ENCODE data around the gene GSTK1.

Gene GSTK1

DNA sequence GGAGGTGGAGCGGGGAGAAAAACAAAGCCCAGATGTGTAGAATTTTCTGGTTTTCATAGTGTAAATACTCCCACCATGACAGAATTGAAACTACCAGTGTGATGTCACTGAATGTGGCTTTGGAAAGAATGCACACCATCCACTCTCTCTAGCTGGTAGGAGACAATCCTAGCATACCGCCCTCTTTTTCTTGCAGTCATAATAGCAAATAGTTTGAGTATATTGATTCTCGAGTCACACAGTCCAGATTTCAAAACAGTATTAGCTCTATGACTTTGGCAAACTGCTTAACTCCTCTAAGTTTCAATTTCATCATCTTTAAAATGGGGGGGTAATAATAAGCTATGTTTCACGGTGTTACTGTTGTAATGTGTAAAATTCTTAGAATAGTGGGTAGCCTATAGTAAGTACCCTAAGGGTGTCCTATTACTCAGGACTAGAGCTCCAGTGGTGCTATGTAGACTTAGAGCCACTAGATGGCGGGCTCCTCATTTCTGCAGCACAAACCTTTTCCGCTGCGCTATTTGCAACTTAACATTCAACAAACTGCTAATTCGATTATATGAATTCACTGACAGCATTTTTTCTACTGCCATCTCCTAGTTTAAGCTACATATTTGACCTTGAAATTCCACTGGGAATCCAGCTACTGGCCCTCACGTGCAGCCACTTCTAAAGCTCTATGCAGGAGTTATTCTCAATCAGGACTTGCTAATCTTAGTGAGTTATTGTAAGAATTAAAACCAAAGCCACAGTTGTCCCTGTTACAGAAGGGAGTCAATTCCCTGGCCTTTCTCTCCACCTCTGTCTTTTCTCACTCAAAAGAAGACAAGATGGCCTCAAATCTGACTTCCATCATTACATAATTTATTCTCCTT, 22.7 kb upstream of the GSTK1 start:
- Histone ChIP-seq H3K4me3 (ENCODE audit: low read length) (no peak overlapping the region), H3K9me3 (ENCODE audit: control insufficient read depth, low read depth, low read length) (peaks cover 3% of the 10 kb centered on the region), H3K36me3 (ENCODE audit: control insufficient read depth, low read depth, low read length) (no peaks in the 10 kb centered on the region), H3K27ac (ENCODE audit: low read length) (no peak overlapping the region), H3K27me3 (ENCODE audit: control insufficient read depth, insufficient read depth, low read length) (peaks cover 8% of the 10 kb centered on the region), H3K4me1 (ENCODE audit: control insufficient read depth, low read depth, low read length) (no peaks in the 10 kb centered on the region), H3K9ac (ENCODE audit: low read length) (no peak overlapping the region)

DNA sequence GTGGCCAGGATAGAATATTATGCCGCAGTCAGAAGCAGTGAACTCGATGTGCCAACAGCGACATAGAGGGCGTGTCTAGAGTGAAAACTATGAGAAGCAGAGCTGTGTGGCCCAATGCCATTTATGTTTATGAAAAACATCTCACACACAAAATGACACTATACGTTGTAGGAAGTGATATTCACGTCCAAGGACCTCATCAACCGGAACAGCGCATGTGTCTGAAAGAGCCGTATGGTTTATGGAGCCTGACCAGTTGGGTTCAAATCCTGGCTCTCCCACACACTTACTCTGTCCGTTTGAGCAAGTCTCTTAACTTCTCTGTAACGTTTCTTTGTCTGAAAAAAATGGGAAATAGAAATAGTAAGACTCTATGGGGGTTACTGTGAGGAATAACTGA, 20.9 kb upstream of the GSTK1 start:
- H3K4me3 ChIP-seq (ENCODE audit: low read length), result no peak overlapping the region
- no peaks in the 10 kb centered on the region for H3K4me1 ChIP-seq (ENCODE audit: control insufficient read depth, low read depth, low read length)
- no peaks in the 10 kb centered on the region for H3K9me3 ChIP-seq (ENCODE audit: control insufficient read depth, low read depth, low read length)

DNA sequence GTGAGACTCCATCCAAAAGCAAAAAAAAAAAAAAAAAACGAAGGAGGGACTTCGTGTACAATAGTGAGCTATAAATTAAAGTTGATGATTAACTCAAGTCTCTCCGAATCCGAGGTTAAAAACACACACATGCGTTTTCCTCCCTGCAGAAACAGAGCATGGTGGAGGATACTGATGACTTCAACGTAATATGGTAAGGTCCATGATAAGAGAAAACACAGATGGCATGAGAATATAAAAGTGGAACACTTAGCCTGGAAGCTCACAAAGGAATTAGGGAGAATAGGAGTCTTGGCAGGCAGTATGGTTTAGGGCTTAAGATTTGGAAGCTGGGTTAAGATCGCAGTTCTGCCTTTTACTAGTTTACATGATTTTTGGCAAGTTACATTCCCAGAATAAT, 20.1 kb upstream of the GSTK1 start:
- H3K27ac ChIP-seq (ENCODE audit: low read length), result no peak overlapping the region

More for the DNA sequence above, 20.9 kb upstream of the GSTK1 start:
- no peaks in the 10 kb centered on the region for H3K36me3 ChIP-seq (ENCODE audit: control insufficient read depth, low read depth, low read length)
- H3K27ac ChIP-seq (ENCODE audit: low read length), result no peak overlapping the region
- peaks cover 8% of the 10 kb centered on the region for H3K27me3 ChIP-seq (ENCODE audit: control insufficient read depth, insufficient read depth, low read length)
- H3K9ac ChIP-seq (ENCODE audit: low read length), result no peak overlapping the region

DNA sequence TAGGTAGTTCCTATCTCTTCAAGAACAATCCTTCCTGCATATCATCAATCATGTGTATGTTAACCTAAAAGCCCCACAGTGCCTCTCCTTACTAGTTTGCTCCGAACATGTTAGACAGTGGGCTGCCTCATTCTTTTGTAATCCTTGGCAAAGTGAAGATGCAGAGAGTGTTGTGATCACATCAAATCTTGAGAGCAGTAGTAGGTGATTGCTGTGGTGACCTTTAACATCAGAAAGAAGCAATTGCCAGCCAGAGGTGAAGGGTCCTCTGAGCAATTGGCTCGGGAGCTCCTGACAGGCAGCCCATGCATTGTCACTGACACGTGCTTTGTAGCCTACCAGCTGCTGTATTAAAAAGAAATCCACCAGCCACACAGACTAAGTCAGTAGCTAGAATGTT, 19.6 kb upstream of the GSTK1 start:
- H3K4me1 ChIP-seq (ENCODE audit: control insufficient read depth, low read depth, low read length), result no peaks in the 10 kb centered on the region
- H3K4me3 ChIP-seq (ENCODE audit: low read length), result no peak overlapping the region
- no peaks in the 10 kb centered on the region for H3K9me3 ChIP-seq (ENCODE audit: control insufficient read depth, low read depth, low read length)
- H3K36me3 ChIP-seq (ENCODE audit: control insufficient read depth, low read depth, low read length), result no peaks in the 10 kb centered on the region
- peaks cover 8% of the 10 kb centered on the region for H3K27me3 ChIP-seq (ENCODE audit: control insufficient read depth, insufficient read depth, low read length)
- no peak overlapping the region for H3K27ac ChIP-seq (ENCODE audit: low read length)
- no peak overlapping the region for H3K9ac ChIP-seq (ENCODE audit: low read length)

More for the DNA sequence above, 20.1 kb upstream of the GSTK1 start:
- Histone ChIP-seq H3K4me3 (ENCODE audit: low read length) (no peak overlapping the region), H3K9ac (ENCODE audit: low read length) (no peak overlapping the region), H3K27me3 (ENCODE audit: control insufficient read depth, insufficient read depth, low read length) (peaks cover 8% of the 10 kb centered on the region), H3K36me3 (ENCODE audit: control insufficient read depth, low read depth, low read length) (no peaks in the 10 kb centered on the region), H3K4me1 (ENCODE audit: control insufficient read depth, low read depth, low read length) (no peaks in the 10 kb centered on the region), H3K9me3 (ENCODE audit: control insufficient read depth, low read depth, low read length) (no peaks in the 10 kb centered on the region)

DNA sequence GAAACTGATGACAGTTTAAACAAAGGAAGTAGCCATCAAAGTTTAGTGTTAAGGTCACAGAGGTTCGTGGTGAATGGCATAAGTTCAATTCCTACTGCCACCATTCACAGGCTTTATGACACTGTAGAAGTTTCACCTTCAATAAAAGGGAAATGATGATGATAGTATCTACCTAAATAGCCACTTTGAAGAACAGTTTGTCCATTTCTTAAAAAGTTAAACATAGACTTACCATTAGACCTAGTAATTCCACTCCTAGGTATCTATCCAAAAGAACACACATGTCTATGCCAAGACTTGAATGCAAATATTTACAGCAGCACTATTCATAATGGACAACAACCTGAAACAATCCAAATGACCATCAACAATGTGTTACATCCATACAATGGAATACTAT, 18.9 kb upstream of the GSTK1 start:
- peaks cover 8% of the 10 kb centered on the region for H3K27me3 ChIP-seq (ENCODE audit: control insufficient read depth, insufficient read depth, low read length)
- no peaks in the 10 kb centered on the region for H3K9me3 ChIP-seq (ENCODE audit: control insufficient read depth, low read depth, low read length)
- H3K4me1 ChIP-seq (ENCODE audit: control insufficient read depth, low read depth, low read length), result no peaks in the 10 kb centered on the region
- no peak overlapping the region for H3K27ac ChIP-seq (ENCODE audit: low read length)
- H3K36me3 ChIP-seq (ENCODE audit: control insufficient read depth, low read depth, low read length), result no peaks in the 10 kb centered on the region
- H3K9ac ChIP-seq (ENCODE audit: low read length), result no peak overlapping the region
- H3K4me3 ChIP-seq (ENCODE audit: low read length), result no peak overlapping the region

DNA sequence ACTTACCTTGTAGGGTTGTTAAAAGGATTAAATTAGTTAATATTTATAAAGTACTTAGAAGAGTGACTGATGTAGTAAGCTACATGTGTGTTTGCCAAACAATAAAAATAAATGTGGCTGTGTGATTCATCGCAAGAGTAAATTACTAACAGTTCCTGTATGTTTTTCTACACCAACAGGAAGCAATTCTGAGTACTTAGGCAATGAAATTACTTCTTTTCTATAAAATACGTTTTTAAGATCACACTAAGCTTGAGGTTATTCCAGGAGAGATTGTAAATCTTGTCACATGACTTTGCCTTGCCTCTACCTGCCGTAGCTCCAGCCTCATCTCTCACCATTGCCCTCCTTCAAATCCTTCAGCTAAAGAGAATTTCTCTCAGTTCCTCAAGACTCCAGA, 18.1 kb upstream of the GSTK1 start:
- no peak overlapping the region for H3K4me3 ChIP-seq (ENCODE audit: low read length)
- peaks cover 8% of the 10 kb centered on the region for H3K27me3 ChIP-seq (ENCODE audit: control insufficient read depth, insufficient read depth, low read length)
- no peaks in the 10 kb centered on the region for H3K9me3 ChIP-seq (ENCODE audit: control insufficient read depth, low read depth, low read length)
- H3K4me1 ChIP-seq (ENCODE audit: control insufficient read depth, low read depth, low read length), result no peaks in the 10 kb centered on the region
- no peaks in the 10 kb centered on the region for H3K36me3 ChIP-seq (ENCODE audit: control insufficient read depth, low read depth, low read length)
- H3K9ac ChIP-seq (ENCODE audit: low read length), result no peak overlapping the region
- H3K27ac ChIP-seq (ENCODE audit: low read length), result no peak overlapping the region

DNA sequence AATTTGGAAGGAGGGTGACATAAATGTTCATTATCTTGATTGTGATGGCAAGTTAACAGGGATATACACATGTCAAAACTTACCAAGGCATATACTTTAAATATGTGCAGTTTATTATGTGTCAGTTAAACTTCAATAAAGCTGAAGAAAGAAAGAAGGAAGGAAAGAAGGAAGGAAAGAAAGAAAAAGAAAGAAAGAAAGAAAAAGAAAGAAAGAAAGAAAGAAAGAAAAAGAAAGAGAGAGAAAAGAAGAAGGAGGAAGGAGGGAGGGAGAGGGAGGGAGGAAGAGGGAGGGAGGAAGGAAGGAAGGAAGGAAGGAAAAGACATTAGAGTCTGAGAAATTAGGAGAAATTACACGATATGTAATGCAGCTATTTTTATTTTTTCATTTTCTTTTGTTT, 15.9 kb upstream of the GSTK1 start:
- Histone ChIP-seq H3K27me3 (ENCODE audit: control insufficient read depth, insufficient read depth, low read length) (no peaks in the 10 kb centered on the region), H3K36me3 (ENCODE audit: control insufficient read depth, low read depth, low read length) (no peaks in the 10 kb centered on the region), H3K9ac (ENCODE audit: low read length) (no peak overlapping the region), H3K27ac (ENCODE audit: low read length) (no peak overlapping the region), H3K4me3 (ENCODE audit: low read length) (no peak overlapping the region), H3K4me1 (ENCODE audit: control insufficient read depth, low read depth, low read length) (no peaks in the 10 kb centered on the region), H3K9me3 (ENCODE audit: control insufficient read depth, low read depth, low read length) (no peaks in the 10 kb centered on the region)

DNA sequence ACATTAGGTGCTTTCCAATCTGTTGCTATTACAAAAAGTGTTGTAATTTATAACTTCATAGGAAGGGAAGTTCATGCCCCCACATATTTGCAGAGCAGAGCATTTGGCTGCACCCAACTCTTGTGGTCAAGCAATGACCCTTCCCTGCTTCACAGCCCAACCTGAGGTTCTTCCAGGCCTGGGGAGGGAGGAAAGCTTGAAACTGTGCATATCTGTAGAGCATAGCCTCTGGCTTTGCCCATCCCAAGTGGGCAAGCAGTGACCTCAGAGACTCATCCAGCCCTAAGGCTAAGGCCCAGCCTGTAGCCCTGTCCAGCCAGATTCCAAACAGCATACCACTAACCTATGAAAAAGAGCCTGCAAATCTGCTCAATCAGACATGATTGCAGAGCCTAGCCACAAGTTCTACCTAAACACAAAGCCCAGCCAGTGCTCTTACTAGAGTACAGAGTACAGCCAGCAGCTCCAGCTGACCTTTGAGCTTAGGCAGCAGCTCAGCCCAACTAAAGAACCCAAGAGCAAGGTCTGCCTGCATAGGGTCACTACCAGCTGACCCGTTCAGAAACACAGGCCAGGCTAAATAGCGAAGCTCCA, 14.4 kb upstream of the GSTK1 start:
- Histone ChIP-seq H3K9ac (ENCODE audit: low read length) (no peak overlapping the region), H3K9me3 (ENCODE audit: control insufficient read depth, low read depth, low read length) (no peaks in the 10 kb centered on the region), H3K27ac (ENCODE audit: low read length) (no peak overlapping the region), H3K36me3 (ENCODE audit: control insufficient read depth, low read depth, low read length) (no peaks in the 10 kb centered on the region), H3K27me3 (ENCODE audit: control insufficient read depth, insufficient read depth, low read length) (no peaks in the 10 kb centered on the region), H3K4me1 (ENCODE audit: control insufficient read depth, low read depth, low read length) (no peaks in the 10 kb centered on the region), H3K4me3 (ENCODE audit: low read length) (no peak overlapping the region)

DNA sequence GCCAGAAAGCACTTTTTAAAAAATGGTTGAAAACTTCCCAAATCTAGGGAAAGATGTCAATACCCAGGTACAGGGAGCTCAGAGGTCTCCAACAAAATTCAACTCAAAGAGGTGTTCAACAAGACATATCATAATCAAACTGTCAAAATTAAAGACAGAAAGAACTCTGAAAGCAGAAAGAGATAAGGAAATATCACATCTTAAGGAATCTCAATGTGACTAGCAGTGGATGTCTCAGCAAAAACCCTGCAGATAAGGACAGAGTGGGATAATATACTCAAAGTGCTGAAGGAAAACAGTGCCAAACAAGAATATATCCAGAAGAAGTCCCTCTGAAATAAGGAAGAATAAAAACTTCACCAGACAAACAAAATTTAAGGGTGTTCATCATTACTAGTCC, 13.0 kb upstream of the GSTK1 start:
- Histone ChIP-seq H3K36me3 (ENCODE audit: control insufficient read depth, low read depth, low read length) (no peaks in the 10 kb centered on the region), H3K4me3 (ENCODE audit: low read length) (no peak overlapping the region), H3K27ac (ENCODE audit: low read length) (no peak overlapping the region), H3K4me1 (ENCODE audit: control insufficient read depth, low read depth, low read length) (no peaks in the 10 kb centered on the region), H3K9ac (ENCODE audit: low read length) (no peak overlapping the region), H3K27me3 (ENCODE audit: control insufficient read depth, insufficient read depth, low read length) (no peaks in the 10 kb centered on the region), H3K9me3 (ENCODE audit: control insufficient read depth, low read depth, low read length) (no peaks in the 10 kb centered on the region)

DNA sequence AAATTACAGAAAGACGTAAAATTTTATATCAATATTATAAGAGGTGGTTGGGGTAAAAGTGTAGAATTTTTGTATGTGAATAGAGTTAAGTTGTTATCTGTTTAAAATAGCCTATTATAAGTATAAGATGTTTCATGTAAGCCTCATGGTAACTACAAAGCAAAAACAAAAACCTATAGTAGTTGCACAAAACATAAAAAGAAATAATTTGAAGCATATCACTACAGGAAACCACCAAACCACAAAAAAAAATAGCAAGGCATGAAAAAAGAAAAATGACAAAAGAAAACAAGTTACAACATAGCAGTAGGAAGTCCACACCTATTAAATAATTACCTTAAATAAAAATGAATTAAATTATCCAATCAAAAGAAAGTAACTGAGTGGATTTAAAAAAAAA, 12.4 kb upstream of the GSTK1 start:
- H3K27ac ChIP-seq (ENCODE audit: low read length), result no peak overlapping the region
- H3K27me3 ChIP-seq (ENCODE audit: control insufficient read depth, insufficient read depth, low read length), result no peaks in the 10 kb centered on the region
- H3K36me3 ChIP-seq (ENCODE audit: control insufficient read depth, low read depth, low read length), result no peaks in the 10 kb centered on the region
- H3K9me3 ChIP-seq (ENCODE audit: control insufficient read depth, low read depth, low read length), result no peaks in the 10 kb centered on the region
- H3K4me1 ChIP-seq (ENCODE audit: control insufficient read depth, low read depth, low read length), result no peaks in the 10 kb centered on the region
- no peak overlapping the region for H3K4me3 ChIP-seq (ENCODE audit: low read length)
- H3K9ac ChIP-seq (ENCODE audit: low read length), result no peak overlapping the region

DNA sequence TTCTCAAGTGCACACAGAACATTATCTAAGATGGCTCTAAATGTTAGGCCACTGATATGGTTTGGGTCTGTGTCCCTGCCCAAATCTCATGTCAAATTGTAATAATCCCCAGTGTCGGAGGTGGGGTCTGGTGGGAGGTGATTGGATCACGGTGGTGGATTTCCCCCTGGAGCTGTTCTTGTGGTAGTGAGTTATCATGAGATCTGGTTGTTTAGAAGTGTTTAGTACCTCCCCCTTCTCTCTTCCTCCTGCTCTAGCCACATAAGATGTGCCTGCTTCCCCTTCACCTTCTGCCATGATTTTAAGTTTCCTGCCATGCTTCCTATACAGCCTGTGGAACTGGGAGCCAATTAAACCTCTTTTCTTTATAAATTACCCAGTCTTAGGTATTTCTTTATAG, 11.2 kb upstream of the GSTK1 start:
- Histone ChIP-seq H3K36me3 (ENCODE audit: control insufficient read depth, low read depth, low read length) (no peaks in the 10 kb centered on the region), H3K27ac (ENCODE audit: low read length) (no peak overlapping the region), H3K9ac (ENCODE audit: low read length) (no peak overlapping the region), H3K27me3 (ENCODE audit: control insufficient read depth, insufficient read depth, low read length) (no peaks in the 10 kb centered on the region), H3K4me1 (ENCODE audit: control insufficient read depth, low read depth, low read length) (no peaks in the 10 kb centered on the region), H3K9me3 (ENCODE audit: control insufficient read depth, low read depth, low read length) (no peaks in the 10 kb centered on the region), H3K4me3 (ENCODE audit: low read length) (no peak overlapping the region)

DNA sequence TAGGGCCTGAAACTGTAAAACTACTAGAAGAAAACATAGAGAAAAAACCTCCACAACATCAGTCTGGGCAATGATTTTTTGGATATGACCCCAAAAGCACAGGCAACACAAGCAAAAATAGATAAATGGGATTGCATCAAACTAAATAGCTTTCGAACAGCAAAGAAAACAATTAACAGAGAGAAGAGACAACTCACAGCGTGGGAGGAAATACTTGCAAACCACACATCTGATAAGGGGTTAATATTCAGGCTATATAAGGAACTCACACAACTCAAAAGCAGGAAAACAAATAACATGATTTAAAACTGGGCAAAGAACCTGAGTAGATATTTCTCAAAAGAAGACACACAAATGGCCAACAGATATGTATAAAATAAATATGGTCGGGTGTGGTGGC, 7.7 kb upstream of the GSTK1 start:
- H3K9me3 ChIP-seq (ENCODE audit: control insufficient read depth, low read depth, low read length), result no peaks in the 10 kb centered on the region
- H3K9ac ChIP-seq (ENCODE audit: low read length), result no peak overlapping the region
- no peaks in the 10 kb centered on the region for H3K4me1 ChIP-seq (ENCODE audit: control insufficient read depth, low read depth, low read length)

More for the DNA sequence above, 7.7 kb upstream of the GSTK1 start:
- H3K36me3 ChIP-seq (ENCODE audit: control insufficient read depth, low read depth, low read length), result no peaks in the 10 kb centered on the region
- no peak overlapping the region for H3K27ac ChIP-seq (ENCODE audit: low read length)
- H3K4me3 ChIP-seq (ENCODE audit: low read length), result no peak overlapping the region
- no peaks in the 10 kb centered on the region for H3K27me3 ChIP-seq (ENCODE audit: control insufficient read depth, insufficient read depth, low read length)
